ENCODE results near the gene DHRS9. TPM values are rescaled to one million over a fixed set of nuclear protein-coding genes. Genes with fewer than 3 reads are reported as not detected.

Gene DHRS9
- total and polyA plus RNA-seq, 2 experiments from 2014 or later, result not detected

- no peaks in the 10 kb centered on the region for H3F3A ChIP-seq (replicated peaks; ENCODE audit: low read depth)
Measured at GRCh38 chr2:169082995-169083394, 13.6 kb downstream of the DHRS9 start.

More at GRCh38 chr2:169082995-169083394, 13.6 kb downstream of the DHRS9 start:
- H3K79me2 ChIP-seq (replicated peaks; ENCODE audit: insufficient read depth), result no peaks in the 10 kb centered on the region
- H3K4me2 ChIP-seq, result no peak overlapping the region
- no peak overlapping the region for H3K27ac ChIP-seq (ENCODE audit: low read depth)
- TF ChIP-seq ETS1 (IDR thresholded peaks at IDR 0.05), result no peak
- no peak for TF ChIP-seq EZH2phosphoT487 (IDR thresholded peaks at IDR 0.05; ENCODE audit: unreplicated experiment)
- no peak for TF ChIP-seq CTCF (conservative IDR thresholded peaks at IDR 0.05; ENCODE audit: low read depth in 2 of 2)
- TF ChIP-seq STAT1 (IDR thresholded peaks at IDR 0.05; ENCODE audit: unreplicated experiment), result no peak
- TF ChIP-seq REST (IDR thresholded peaks at IDR 0.05; ENCODE audit: unreplicated experiment), result no peak
- no peak for TF ChIP-seq ZNF114 (CRISPR knock-in tag; IDR thresholded peaks at IDR 0.05)
- no peak for TF ChIP-seq EZH2 (IDR thresholded peaks at IDR 0.05; ENCODE audit: low read depth, unreplicated experiment)
- no peak for TF ChIP-seq POLR2AphosphoS5 (IDR thresholded peaks at IDR 0.05; ENCODE audit: low read depth)
- TF ChIP-seq CREB1 (CRISPR knock-in tag; IDR thresholded peaks at IDR 0.05; ENCODE audit: low read depth), result no peak
- no peak for TF ChIP-seq JUNB (IDR thresholded peaks at IDR 0.05; ENCODE audit: unreplicated experiment)
- no peak for TF ChIP-seq ZNF331 (CRISPR knock-in tag; IDR thresholded peaks at IDR 0.05; ENCODE audit: low read depth)
- no peak overlapping the region for H3K4me3 ChIP-seq
- no peaks in the 10 kb centered on the region for H4K20me1 ChIP-seq (replicated peaks; ENCODE audit: insufficient read depth)
- no peak overlapping the region for H3K27ac Mint-ChIP-seq
- no peak for ATAC-seq
- H3K9me2 ChIP-seq (ENCODE audit: insufficient read depth), result 0 out of 2 replicates have a peak, but pooled peaks cover 7% of the 10 kb centered on the region
- H3K36me3 Mint-ChIP-seq (ENCODE audit: low read depth), result no peaks in the 10 kb centered on the region
- peaks cover under 1% of the 10 kb centered on the region; the same call in 2 of the 3 replicates for H3K4me1 Mint-ChIP-seq
- no peaks in the 10 kb centered on the region for H3K4me1 ChIP-seq (ENCODE audit: insufficient read depth)
- H3K4me3 Mint-ChIP-seq, result no peak overlapping the region
- no peaks in the 10 kb centered on the region for H3K9me3 Mint-ChIP-seq
- no peaks in the 10 kb centered on the region for H3K27me3 ChIP-seq (ENCODE audit: insufficient read depth)
- no peak for DNase-seq (ENCODE audit: low spot score)
- H3K27me3 Mint-ChIP-seq (ENCODE audit: insufficient read depth, low read depth, poor library complexity), result peaks cover 2% of the 10 kb centered on the region
- H2AFZ ChIP-seq, result no peak overlapping the region
- no peaks in the 10 kb centered on the region for H3K36me3 ChIP-seq (ENCODE audit: insufficient read depth)
